GM12801 (cell line): ENCODE data around the gene KRT28.

ENCODE experiments used
- TF ChIP-seq, protein P1 (sequence below): IDR thresholded peaks from one replicate; pipeline ENCODE4 v1.5.1; 2011; ENCODE audit warnings: control low read depth; ENCODE audit not compliant: insufficient read length; ENCODE audit errors: extremely low read depth

Gene KRT28

GRCh38 chr17:40817103-40817682, 17.4 kb upstream of the KRT28 start:
- TF ChIP-seq, protein P1, sequence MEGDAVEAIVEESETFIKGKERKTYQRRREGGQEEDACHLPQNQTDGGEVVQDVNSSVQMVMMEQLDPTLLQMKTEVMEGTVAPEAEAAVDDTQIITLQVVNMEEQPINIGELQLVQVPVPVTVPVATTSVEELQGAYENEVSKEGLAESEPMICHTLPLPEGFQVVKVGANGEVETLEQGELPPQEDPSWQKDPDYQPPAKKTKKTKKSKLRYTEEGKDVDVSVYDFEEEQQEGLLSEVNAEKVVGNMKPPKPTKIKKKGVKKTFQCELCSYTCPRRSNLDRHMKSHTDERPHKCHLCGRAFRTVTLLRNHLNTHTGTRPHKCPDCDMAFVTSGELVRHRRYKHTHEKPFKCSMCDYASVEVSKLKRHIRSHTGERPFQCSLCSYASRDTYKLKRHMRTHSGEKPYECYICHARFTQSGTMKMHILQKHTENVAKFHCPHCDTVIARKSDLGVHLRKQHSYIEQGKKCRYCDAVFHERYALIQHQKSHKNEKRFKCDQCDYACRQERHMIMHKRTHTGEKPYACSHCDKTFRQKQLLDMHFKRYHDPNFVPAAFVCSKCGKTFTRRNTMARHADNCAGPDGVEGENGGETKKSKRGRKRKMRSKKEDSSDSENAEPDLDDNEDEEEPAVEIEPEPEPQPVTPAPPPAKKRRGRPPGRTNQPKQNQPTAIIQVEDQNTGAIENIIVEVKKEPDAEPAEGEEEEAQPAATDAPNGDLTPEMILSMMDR: no peak

DNA sequence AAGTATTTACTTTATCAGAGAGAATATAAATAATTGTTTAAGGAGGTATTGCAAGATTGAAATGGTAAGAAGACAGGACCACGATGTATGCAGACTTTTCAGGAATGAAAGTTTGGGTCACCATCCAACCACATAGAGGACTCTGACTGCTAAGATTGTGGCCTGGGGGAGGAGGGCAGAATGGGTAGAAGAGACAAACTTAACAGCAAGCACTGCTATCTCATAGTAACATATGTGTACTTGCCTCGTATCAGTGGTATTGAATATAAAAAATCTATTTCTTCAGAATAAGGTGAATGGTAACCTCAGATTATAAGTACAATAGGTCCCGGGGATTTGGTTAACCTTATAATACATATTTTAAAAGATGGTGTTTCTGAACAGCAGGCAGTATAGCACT, 16.8 kb upstream of the KRT28 start:
- TF ChIP-seq, protein P1: no peak

DNA sequence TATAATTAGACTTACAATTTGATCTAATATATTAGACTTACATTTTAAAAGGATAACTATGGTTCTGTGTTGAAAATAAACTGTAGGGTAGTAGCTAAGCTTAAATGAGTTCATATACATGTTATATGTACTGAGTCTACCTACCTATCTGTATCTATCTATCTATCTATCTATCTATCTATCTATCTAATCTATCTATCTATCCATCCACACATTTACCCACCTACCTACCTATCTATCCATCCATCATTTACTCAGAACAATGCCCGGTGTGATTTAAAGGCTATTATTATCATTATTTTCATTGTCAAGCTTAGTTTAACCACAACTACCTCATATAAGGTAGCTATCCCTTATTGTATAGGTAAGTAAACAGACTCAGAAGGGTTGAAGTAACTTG, 15.6 kb upstream of the KRT28 start:
- TF ChIP-seq, protein P1: no peak

DNA sequence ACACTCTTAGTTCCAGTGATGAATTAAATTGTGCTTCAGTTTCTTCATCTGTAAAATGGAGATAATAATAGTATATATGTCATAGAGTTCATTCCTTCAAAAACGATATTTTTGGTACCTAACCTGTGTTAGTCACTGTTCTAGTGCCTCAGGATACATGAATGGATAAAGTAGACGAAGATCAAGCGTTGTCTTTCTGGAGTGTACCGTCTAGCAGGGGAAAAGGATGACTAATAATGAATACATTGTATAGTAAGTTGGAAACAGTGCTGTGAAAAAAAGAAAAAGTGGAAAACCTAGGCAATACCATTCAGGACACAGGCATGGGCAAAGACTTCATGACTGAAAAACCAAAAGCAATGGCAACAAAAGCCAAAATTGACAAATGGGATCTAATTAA, 14.0 kb upstream of the KRT28 start:
- TF ChIP-seq, protein P1: no peak

DNA sequence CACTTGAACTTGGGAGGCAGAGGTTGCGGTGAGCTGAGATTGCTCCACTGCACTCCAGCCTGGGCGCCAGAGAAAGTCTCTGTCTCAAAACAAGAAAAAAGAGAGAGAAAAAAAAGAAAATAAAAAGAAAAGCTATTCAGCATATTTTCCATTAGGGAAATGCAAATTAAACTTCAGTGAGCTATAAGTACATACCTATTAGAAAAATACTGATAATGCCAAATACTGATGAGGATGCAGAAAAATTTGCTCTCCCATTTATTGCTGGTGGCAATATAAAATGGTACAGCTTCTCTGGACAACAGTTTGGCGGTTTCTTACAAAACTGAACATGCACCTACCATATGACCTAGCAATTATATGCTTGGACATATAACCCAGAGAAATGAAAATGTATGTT, 12.9 kb upstream of the KRT28 start:
- TF ChIP-seq, protein P1: no peak

- TF ChIP-seq, protein P1: no peak
Observed at GRCh38 chr17:40810494-40810893, 10.7 kb upstream of the KRT28 start.

DNA sequence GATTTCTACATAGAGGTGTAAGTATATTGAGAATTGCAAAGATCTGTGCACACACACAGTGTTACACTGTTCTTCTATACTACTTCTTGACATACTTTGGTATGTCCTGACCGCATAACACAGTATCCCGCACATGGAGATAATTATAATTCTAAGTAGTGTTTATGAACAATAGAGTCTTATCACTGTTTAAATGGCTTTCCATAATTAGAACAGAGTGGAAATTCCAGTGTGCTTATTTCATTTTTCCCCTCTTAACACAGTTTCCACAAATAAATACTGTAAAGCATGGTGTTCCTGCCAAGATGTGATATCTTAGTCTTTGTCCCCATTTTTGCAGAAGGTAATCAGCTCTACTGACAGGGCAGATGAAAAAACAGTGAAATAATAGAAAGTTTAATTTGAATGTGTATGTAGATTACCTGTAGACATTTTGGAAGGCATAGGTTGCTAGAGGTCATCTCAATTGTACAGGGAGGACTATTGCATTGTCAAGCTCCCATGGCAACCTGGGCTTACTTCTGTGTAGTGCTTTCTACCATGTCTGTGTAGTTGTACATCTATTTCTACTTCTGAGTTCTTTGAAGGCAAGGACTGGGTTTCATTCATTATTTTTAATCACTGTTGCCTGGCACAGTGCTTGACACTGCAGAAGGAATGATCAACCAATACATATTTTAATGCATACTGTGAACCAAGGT, 10.1 kb upstream of the KRT28 start:
- TF ChIP-seq, protein P1: no peak
